ENCODE measurements around the gene SPSB4. TPM values are rescaled to one million over a fixed set of nuclear protein-coding genes. Genes with fewer than 3 reads are reported as not detected.

The SPSB4 gene
- total RNA-seq, 2 experiments from 2014 or later, result not detected

GRCh38 chr3:141085343-141086070 lies 34.4 kb downstream of the SPSB4 start:
- BruUV-seq (replicated peaks), result no TSS peak
- CTCF ChIA-PET (ENCODE audit: unreplicated experiment), result no interaction called here
- no peak for DNase-seq (ENCODE audit: low spot score)
- H3K79me2 ChIP-seq (ENCODE audit: insufficient read depth, low read depth, low read length), result no peaks in the 10 kb centered on the region
- no peak overlapping the region for H3K4me3 ChIP-seq (ENCODE audit: low read depth, low read length, poor library complexity, severe bottlenecking)
- H3K9me2 ChIP-seq (ENCODE audit: insufficient read depth, low read length), result no peaks in the 10 kb centered on the region
- no peak for TF ChIP-seq CTCF (conservative IDR thresholded peaks at IDR 0.05; ENCODE audit: low read length)
- no peak for TF ChIP-seq EZH2phosphoT487 (IDR thresholded peaks at IDR 0.05; ENCODE audit: borderline replicate concordance, low read depth, low read length)
- H4K20me1 ChIP-seq (ENCODE audit: insufficient read depth, low read length), result no peaks in the 10 kb centered on the region
- H2AFZ ChIP-seq (ENCODE audit: low read length), result no peak overlapping the region
- intact Hi-C loops (cut with micrococcal nuclease; ENCODE audit: unreplicated experiment), result no loop called here
- no peak overlapping the region for H3K4me2 ChIP-seq (ENCODE audit: low read length)
- no peaks in the 10 kb centered on the region for H3K36me3 ChIP-seq (ENCODE audit: insufficient read depth, low read length)
- no peak overlapping the region for H3K27ac ChIP-seq (ENCODE audit: low read depth, low read length, poor library complexity, severe bottlenecking)
- no peaks in the 10 kb centered on the region for H3K4me1 ChIP-seq (ENCODE audit: insufficient read depth, low read length, poor library complexity, severe bottlenecking)
- POLR2A ChIA-PET, result interaction anchor here (0.6 kb wide), 1 partner anchor 1349 kb away, joined by 4 read pairs; no protein-coding TSS in a partner anchor
- no peaks in the 10 kb centered on the region for H3K9me3 ChIP-seq (ENCODE audit: low read length)

- ChIA-PET POLR2A (no interaction called here), CTCF (ENCODE audit: unreplicated experiment) (no interaction called here)
- H3K36me3 ChIP-seq (ENCODE audit: insufficient read depth, low read length), result no peaks in the 10 kb centered on the region
- intact Hi-C loops (cut with micrococcal nuclease; ENCODE audit: unreplicated experiment), result no loop called here
- no peak overlapping the region for H3K4me2 ChIP-seq (ENCODE audit: low read length)
- no peaks in the 10 kb centered on the region for H4K20me1 ChIP-seq (ENCODE audit: insufficient read depth, low read length)
- no peak for DNase-seq (ENCODE audit: low spot score)
- H3K9me2 ChIP-seq (ENCODE audit: insufficient read depth, low read length), result no peaks in the 10 kb centered on the region
- no TSS peak for BruUV-seq (replicated peaks)
- H2AFZ ChIP-seq (ENCODE audit: low read length), result no peak overlapping the region
- no peaks in the 10 kb centered on the region for H3K4me1 ChIP-seq (ENCODE audit: insufficient read depth, low read length, poor library complexity, severe bottlenecking)
- no peaks in the 10 kb centered on the region for H3K9me3 ChIP-seq (ENCODE audit: low read length)
- H3K27ac ChIP-seq (ENCODE audit: low read depth, low read length, poor library complexity, severe bottlenecking), result no peak overlapping the region
- TF ChIP-seq CTCF (conservative IDR thresholded peaks at IDR 0.05; ENCODE audit: low read length) (no peak), EZH2phosphoT487 (IDR thresholded peaks at IDR 0.05; ENCODE audit: borderline replicate concordance, low read depth, low read length) (no peak)
- no peaks in the 10 kb centered on the region for H3K79me2 ChIP-seq (ENCODE audit: insufficient read depth, low read depth, low read length)
- no peak overlapping the region for H3K4me3 ChIP-seq (ENCODE audit: low read depth, low read length, poor library complexity, severe bottlenecking)
These were observed 35.0 kb downstream of the SPSB4 start for GRCh38 chr3:141086188-141086587.

GRCh38 chr3:141087076-141087777 lies 36.1 kb downstream of the SPSB4 start:
- ChIA-PET CTCF (ENCODE audit: unreplicated experiment) (no interaction called here), POLR2A (interaction anchor here (0.6 kb wide), 1 partner anchor 571 kb away, joined by 4 read pairs; no protein-coding TSS in a partner anchor)
- TF ChIP-seq EZH2phosphoT487 (IDR thresholded peaks at IDR 0.05; ENCODE audit: borderline replicate concordance, low read depth, low read length) (no peak), CTCF (conservative IDR thresholded peaks at IDR 0.05; ENCODE audit: low read length) (no peak)
- Histone ChIP-seq H3K27ac (ENCODE audit: low read depth, low read length, poor library complexity, severe bottlenecking) (no peak overlapping the region), H3K4me3 (ENCODE audit: low read depth, low read length, poor library complexity, severe bottlenecking) (no peak overlapping the region), H3K9me2 (ENCODE audit: insufficient read depth, low read length) (no peaks in the 10 kb centered on the region), H4K20me1 (ENCODE audit: insufficient read depth, low read length) (no peaks in the 10 kb centered on the region), H3K9me3 (ENCODE audit: low read length) (no peaks in the 10 kb centered on the region), H3K79me2 (ENCODE audit: insufficient read depth, low read depth, low read length) (no peaks in the 10 kb centered on the region), H3K36me3 (ENCODE audit: insufficient read depth, low read length) (no peaks in the 10 kb centered on the region), H3K4me2 (ENCODE audit: low read length) (no peak overlapping the region), H3K4me1 (ENCODE audit: insufficient read depth, low read length, poor library complexity, severe bottlenecking) (no peaks in the 10 kb centered on the region), H2AFZ (ENCODE audit: low read length) (no peak overlapping the region)
- BruUV-seq (replicated peaks), result no TSS peak
- DNase-seq (ENCODE audit: low spot score), result no peak
- intact Hi-C loops (cut with micrococcal nuclease; ENCODE audit: unreplicated experiment), result no loop called here
